KG1 (cell line): ENCODE data around the gene ADARB2.
"Not testable (repeated sequence)": the region's sequence is repeated elsewhere in the genome, so short reads cannot be mapped to it uniquely, and the experiment has no call there.

Experiments used
- DNase-seq: peaks from one replicate; lab custom pipeline; 2025; lab: John Stamatoyannopoulos, UW

The ADARB2 gene

DNA sequence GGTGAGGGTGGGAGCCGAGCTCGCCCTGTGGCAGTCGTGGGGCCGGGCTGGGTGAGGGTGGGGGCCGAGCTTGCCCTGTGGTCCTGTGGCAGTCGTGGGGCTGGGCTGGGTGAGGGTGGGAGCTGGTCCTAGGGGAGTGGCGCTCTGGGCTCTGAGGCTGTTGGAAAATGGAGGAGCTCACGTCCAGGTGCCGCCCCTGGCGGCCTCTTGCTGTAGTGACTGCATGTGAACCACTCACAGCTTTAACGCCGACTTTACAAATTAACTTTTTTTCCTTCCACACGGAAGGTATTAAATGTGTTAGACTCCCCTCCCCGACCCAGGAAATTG is 368.5 kb downstream of the ADARB2 start:
- DNase-seq: no peak

DNA sequence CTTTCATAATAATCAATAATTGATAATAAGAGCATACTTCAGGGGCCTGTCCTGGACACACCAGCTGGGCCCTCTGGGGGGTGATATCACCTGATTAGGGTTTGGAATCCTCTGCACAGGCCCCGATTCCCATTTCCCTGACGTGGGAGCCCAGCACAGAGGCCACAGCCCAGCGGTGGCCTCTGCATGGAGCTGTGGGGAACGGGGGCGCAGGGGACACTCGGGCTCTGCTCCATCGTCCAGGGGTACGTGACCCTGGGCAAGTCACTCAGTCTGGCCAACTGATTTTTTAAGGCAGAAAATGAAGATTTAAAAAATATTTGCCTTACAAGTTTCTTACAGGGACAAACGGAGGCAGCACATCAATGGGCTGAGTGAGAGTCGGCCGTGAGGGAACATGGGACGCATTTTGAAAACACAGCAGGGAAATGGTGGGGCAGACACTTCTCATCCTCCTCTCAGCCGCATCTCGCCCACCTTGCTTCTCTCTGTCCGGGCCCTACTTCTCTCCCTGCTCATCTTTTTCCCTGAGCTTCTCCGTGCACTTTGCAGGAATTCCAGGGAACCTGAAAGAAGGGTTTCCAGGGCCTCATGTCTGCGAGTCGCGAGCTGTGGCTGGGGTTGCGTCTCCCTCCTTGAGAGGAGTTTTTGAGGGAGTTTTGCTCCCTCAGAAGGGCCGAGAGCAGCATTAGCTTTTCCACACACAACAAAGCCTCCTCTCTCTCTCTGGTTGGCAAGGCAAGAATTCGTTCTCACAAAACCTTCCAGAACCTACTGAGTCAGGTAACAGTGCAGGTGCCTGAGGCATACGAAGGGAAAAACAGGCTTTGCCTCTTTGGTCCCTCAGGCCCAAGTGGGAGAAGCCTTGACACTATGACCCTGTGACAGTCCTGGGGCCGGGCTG is 369.1 kb downstream of the ADARB2 start:
- no peak for DNase-seq

DNA sequence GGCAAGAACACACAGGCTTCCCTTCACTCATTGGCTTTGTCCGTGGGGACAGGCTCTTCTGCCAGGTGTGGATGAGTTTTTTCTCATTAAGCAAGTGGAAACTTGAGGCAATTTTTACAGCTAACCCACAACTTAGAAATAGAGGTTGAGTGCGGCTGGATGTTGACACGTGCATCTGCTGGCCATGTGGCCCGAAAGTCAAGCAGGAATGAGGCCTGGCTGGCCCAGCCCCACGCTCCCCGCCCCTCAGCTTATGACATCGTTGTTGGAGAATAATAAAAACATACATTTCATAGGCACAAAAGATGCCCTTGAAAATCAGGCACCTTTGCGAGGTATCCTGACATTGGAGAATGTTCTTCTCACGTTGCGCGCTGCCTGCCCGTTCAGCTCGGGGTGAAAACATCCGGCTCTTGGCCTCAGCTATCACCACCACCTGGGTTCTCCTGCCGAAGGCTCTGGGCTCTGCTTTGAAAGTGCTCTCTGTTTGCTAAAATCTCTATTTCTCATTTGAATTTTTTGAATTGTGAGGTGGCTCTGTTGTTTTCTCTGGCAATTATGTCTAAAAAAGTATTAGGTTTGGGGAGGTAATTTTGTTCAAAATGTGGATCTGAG is 370.4 kb downstream of the ADARB2 start:
- no peak for DNase-seq

DNA sequence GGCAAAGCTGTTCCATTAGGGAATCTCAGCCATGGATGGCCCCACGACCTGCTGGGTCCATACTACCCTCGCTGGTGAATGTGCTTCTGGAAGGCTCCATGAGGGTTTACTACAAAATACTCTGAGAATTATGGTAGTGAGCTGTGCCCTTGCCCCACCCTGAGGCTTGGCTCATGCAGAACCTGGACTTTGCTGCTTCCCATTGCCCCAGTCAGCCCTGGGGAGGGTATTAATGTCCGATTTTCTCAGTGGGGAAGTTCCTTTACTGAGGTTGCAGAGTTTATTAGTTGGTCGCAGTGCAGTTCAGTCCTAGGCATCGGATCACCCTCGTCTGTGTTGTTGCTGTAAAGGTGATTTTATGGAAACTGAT is 371.0 kb downstream of the ADARB2 start:
- DNase-seq: no peak

DNA sequence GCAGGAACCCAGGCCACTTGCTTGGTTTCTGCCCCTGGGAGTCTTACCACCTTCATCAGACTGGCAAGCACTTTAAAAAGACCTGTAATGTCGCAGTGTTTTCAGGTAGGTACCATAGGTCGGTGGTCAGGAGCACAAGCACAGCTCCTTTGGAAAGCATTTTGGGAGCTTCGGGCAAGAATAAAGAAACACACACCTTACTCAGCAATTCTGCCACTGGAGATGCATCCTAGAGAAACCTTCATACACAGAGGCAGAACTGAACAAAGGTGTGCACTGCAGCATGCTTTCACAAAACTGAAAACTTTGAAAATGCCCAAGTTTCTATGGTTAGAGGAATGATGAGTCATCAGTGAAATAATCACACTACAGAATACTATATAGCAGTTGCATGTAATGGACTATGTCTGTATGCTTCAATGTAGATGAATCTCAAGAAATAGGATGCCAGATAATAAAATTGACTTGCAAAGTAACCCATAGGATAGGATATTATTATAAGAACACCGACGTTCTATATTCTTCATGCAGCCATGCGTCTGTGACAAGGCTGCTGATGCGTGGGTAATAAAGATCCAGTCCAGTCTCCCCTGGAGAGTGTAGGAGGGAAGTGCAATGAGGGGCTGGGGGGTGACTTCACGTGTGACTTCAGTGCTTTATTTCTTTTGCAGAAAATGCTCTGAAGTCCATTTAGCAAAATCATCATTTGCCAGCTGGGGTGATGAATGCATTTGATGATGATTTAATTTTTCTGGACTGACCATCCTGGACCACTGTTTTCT is 371.6 kb downstream of the ADARB2 start:
- no peak for DNase-seq

DNA sequence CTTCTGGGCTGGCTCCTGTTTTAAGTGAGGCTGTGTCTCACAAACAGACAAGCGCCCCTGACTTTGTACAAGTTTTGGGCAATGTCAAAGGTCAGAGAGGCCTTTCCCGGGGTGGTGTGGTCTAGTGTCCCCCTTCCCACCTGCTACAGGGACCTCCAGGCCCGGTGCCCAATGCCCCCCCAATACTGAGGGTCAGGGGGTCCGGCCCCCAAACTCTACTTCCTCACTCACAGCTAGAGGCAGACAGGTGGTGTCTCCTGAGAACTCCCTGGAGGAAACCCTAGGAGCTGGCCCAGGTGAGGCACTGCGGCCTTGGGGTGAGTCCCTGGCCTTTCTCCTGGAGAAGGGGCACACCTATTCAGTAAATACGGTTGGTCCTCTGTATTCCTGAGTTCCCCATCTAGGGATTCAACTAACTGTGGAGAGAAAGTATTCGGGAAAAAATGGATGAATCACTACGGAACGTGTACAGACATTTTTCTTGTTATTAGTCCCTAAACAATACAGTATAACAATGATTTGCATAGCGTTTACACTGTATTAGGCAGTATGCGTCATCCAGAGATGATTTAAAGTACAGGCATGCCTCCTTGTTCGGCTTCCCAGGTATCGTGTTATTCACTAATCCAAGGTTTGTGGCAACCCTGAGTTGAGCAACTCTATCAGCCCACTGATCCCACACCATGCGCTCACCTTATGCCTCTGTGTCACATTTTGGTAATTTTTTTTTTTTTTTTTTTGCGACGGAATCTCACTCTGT is 373.0 kb downstream of the ADARB2 start:
- no peak for DNase-seq

DNA sequence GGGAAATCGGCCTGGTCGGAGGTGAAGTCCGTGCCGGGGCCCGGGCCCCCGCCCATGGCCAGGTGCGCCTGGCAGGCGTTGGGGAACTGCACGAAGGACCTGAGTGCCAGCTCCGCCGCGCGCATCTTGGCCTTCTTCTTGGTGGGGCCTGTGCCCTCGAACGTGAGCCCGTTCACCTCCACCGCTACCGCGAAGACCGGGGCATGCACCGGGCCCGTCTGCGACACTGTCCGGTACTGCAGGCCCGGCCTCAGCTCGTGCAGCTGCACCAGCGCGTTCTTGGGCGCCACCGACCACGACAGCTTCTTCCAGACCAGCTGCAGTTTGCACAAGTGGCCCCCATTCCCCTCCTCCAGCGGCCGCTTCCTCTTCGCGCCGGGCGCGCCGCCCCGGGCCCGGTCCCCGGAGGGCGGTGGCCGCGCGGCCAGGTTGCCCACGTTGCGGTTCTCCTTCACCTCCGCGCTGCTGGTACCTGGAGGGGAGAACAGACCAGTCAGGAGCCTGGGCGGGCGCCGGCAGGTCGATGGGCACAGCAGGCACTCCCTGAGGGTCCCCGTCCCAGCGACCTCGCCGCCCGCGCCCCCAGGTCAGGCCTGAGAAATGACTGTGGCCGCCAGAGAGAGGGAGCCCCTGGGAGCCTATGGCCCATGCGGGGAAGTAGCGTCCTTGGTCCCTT is 373.7 kb downstream of the ADARB2 start:
- no peak for DNase-seq

DNA sequence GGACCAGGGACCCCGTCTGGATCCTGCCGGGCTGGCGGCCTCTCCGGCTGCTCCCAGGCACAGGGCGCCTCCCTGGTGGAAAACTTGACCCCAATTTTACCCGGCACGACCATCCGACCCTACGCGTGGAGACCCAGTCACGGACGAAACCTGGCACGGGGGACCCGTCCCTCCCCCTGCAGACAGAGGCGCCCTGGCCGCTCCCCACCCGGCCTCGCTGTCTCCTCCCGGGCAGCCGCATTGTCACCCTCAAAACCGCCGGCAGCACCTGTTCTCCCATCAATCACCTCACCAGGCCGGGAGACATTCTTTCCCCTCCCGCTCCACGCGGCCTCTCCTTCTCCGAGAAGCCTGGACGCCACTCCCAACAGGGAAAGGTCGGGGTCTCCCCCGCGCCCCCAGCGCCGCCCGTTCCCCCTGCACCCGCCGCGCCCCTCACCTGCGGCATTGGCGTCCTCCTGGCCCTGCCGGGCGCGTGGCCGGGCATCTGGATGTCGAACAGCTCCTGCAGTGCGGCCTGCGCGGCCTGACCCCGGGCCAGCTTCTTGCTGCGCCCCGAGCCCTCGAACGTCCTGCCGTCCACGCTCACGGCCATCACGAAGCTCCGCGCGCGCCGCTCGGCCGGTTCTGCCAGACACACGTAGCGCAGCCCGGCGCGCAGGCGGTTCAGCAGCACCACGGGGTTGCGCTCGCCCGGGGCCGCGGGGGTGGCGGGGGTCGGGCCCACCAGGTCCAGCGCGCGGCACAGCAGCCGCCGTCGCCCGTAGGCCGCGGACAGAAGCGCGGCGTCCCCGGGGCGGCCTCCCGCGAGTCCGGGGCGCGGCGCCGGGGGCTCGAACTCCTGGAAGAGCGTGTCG is 374.5 kb downstream of the ADARB2 start:
- no peak for DNase-seq

DNA sequence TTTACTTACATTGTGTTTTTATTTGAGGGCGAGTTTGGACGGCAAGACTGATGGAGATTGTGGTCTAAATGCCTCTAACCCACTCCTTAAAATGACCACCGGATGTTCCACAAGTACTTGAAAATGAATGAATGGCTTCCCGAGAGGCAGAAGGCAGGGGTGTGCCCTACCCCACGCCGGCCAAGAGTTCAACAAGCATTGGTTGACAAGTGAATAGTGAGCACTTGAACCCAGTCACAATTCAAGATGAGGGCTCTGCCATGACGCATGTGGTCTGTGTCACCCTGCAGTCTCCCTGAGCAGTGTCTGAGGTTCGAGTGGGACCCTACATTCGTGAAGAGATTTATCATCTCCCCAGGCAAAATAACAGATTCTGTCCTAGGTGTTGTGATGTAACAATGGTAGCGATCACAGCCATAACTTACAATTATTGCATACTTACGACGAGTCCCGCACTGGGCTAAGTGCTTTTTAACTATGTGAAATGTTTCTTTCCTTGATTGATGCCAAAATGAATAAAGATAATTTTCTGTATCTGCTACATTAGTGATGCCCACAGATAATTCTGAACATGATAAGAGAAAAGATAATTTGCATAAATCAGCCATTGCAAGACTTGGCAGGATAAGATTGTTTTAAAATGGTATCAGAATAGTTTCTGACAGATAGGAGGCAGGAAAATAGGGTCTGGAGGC is 375.8 kb downstream of the ADARB2 start:
- DNase-seq: no peak

DNA sequence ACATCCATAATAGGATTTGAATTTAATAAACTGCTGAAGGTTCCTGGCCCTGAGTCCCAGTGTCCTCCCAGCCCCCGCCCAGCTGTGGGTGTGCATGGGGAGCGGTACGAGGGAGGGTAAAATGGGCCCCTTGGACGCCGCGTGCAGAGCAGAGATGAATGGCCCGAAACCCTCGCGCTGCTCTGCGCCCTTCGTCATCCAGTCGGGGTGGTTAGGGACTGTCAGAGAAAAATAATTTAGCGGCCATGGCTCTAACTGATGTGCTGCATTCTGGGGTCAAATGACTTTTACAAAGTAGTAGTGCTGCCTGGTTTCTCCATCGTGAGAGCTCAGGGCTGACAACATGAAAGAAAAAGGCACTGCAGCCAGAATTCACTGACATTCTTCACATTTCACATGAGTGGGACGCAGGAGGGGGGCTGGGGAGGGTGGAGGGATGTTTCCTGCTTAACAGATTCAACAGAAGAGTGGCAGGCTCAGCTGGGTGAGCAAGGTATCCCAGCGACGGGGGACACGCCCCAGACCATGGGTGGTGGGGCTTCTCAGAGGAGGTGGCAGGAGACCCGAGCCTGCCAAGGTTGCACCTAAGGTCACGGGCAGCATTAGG is 376.7 kb downstream of the ADARB2 start:
- no peak for DNase-seq

DNA sequence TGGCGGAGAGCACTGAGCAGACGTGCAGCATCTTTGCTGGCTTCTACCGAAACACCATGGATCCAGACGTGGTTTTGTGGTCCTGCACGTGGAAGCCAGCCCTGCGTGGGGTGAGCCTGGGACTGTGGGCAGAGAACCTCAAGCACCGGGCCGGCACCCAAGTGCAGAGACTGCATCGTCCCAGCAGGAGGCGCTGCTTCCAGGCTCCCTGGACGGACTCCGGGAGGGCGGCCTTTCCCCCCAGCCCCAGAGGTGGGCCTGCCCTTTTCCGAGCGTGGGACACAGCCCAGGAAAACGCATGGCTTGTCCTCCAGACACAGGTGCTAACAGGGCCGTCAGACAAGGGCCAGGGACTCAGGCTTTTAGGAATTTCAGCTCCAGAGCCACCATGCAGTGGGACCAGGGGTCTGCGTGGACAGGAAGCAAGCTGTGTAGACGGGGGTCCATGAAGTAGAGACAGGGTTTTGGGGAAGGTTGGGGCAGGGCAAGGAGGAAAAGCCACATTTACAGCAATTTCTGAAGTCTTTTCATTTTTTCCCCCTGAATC is 377.2 kb downstream of the ADARB2 start:
- DNase-seq: no peak

DNA sequence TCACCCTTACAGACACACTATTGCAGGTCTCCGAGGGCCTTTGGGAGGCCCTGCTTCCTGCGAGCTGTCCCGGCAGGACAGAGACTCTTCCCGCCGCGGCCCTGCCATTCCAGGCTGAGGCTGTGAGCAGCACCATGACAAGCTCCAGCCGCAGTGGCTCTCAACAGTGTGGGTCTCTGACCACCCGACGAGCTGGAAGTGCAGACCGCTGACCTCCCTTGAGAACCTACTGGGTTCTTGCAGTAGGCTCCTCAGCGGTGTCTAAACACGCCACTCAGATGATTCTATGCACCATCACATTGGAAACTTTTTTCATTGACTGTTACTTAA is 377.7 kb downstream of the ADARB2 start:
- no peak for DNase-seq

DNA sequence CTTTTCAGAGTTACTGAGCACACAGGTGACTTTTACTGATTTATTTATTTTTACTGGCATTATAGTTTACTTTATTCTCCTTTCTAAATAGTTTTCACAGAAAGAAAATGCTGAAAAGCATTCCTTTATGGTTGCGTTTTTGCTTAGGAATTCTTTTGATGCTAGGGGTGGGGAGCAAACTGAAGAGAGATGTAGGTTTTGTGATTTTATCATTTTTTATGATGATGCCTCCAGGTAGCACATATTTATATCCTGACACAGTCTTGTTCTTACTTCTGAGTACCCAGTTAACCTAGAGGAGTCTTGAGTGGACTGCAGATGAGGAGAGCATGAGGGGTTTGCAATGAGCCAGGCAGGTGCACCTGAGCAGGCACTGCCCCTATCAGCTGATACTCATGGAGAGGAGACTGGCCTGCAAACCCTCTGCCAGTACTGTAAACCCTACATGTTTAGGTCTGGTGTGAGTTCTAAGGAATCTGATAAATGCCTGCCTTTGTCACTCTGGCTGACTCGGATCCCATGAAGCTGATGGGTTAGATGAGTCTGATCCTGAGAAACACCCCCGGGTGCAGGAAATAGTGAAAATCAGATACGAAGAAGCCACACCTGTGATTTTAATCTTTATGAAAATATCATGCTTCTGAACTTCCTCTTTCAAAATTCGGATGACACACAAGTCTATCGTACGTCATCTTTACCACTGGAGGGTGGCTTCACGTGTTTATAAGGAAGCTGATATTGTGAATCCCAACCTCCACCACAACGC is 378.3 kb downstream of the ADARB2 start:
- no peak for DNase-seq

DNA sequence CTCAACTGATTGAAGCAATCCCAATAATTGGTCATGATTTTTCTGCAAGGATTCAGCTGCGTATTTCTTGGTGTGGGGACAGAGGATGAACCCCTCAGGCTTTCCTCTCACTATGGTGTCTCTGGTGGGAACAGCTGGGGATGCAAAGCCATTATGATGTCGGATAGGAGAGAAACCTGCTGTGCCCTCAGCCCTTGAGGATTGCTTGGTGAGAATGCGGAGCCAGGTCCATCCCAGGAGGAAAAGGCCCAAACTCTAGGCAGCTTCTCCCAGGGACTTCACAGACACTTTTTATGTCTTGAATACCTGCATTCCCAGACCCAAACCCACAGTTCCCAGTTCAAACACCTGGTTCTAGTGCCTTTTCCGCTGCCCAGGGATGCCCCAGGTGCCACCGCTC is 379.2 kb downstream of the ADARB2 start:
- no peak for DNase-seq

DNA sequence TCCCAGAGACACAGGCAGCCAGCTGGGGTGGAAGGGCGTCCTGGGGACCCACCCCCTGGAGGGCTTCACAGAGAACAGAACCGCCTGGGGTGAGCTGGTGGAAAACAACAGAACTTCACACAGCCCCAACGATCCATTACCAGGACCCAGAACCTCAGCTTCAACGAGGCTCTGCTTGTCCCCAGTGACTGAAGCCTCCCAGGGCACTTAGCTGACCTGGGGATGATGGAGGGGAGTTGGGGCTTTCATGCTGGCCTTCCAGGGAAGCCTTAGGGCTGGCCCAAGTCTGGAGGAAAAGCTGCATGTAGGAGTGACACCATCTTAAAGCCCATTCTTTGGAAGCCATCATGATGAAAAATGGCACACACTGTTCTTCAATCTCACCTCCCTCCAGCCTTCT is 381.0 kb downstream of the ADARB2 start:
- no peak for DNase-seq

DNA sequence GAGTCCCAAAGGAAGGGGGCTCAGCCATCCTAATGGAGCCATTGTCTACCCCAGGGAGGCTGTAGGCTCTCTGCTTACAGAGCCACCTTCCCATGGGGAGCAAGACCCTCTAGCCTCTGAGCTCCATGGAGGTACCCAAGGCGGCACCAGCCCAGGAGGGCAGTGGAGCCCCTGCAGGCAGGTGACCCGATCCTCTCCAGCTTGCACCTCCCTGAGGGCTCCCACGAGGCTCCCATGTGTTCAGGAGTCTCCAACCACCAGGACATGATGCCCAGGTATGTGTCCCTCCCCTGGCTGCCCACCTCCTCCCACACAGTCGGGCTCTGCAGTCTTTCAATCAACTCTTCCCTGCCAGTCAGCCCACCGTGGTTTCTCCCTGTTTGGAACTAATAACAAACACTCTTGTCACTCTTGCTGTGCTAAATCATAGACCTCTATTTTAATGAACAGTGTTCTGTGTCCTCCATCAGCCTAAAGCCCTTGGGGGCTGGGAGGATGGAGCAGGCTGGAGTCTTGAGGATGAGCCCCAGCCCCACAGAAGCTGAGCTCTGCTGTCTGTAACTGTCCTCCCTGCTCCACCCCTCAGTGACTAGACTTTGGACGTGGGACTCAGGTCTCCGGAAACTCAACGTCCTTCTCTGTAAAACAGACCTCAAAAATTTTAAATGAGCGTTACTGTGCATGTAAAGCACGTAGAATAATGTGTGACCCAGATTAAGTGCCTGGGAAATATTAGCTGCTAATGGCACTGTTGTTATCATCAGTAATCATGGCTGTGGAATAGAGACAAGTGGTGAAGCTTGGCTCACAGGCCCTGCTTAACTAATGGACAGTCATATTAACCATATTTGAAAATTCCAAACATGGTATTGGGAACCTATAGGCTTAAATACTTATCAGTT is 382.3 kb downstream of the ADARB2 start:
- DNase-seq: no peak

DNA sequence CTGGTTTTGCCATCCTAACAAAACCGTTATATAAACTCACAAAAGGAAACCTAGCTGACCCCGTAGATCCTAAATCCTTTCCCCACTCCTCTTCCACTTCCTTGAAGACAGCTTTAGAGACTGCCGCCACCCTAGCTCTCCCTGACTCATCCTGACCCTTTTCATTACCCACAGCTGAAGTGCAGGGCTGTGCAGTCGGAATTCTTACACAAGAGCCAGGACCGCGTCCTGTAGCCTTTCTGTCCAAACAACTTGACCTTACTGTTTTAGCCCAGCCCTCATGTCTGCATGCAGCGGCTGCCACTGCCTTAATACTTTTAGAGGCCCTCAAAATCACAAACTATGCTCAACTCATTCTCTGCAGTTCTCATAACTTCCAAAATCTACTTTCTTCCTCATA is 385.0 kb downstream of the ADARB2 start:
- not testable (repeated sequence) for DNase-seq

DNA sequence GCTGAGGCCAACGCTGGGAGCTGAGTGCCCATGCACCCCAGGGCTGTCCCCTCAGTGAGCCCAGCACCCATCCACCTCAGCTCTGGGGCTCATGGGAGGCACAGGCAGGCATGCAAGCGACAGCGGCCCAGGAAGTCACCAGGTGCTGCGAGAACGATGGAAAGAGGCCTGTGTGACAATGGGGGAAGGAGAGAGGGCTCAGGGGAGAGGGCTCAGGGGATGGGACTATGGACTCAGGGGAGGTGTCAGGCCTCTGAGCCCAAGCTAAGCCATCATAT is 388.6 kb downstream of the ADARB2 start:
- no peak for DNase-seq
